Astrocyte of the spinal cord (primary cell): ENCODE results near the gene GALNT18.

ENCODE experiments used
- DNase-seq: peaks from one replicate; pipeline ENCODE4 v3.0.0; 2011; ENCODE audit warnings: low read depth, low spot score
- H3K4me3 ChIP-seq: 2 replicates; pipeline ENCODE4 v1.5.1; 2011; ENCODE audit warnings: low read depth, mild to moderate bottlenecking, low read length, moderate library complexity
- CTCF ChIP-seq: IDR thresholded peaks from 2 replicates; pipeline ENCODE4 v1.5.1; 2012; ENCODE audit warnings: low read depth, mild to moderate bottlenecking, low read length, inconsistent platforms
- in situ Hi-C: cut with HindIII; loops from 2 replicates; pipeline ENCODE4 v1.10.0; 2017; ENCODE audit warnings: low sequenced_read_pairs

GALNT18 gene

DNA sequence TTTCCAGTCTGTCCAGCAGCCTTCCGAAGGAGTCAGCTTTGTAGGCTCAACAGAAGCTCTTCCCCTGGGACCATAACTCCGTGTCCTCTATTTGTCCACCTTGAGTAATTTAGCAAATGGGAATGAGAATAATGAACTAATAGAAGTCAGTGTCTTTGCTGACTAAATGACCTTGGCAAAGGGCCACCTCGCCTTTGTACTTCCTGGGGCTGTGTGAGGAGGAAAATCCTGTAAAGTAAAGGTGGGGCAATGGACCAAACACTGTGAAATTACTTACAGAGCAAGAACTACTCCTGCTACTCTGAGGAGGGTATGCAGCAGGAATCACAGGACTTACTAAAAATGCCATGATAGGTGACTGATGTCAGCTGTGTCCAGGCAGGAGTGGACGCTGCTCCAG, 232.6 kb downstream of the GALNT18 start:
- in situ Hi-C loops = no loop called here
- DNase-seq = no peak
- TF ChIP-seq CTCF = no peak
- H3K4me3 ChIP-seq = no peak overlapping the region

DNA sequence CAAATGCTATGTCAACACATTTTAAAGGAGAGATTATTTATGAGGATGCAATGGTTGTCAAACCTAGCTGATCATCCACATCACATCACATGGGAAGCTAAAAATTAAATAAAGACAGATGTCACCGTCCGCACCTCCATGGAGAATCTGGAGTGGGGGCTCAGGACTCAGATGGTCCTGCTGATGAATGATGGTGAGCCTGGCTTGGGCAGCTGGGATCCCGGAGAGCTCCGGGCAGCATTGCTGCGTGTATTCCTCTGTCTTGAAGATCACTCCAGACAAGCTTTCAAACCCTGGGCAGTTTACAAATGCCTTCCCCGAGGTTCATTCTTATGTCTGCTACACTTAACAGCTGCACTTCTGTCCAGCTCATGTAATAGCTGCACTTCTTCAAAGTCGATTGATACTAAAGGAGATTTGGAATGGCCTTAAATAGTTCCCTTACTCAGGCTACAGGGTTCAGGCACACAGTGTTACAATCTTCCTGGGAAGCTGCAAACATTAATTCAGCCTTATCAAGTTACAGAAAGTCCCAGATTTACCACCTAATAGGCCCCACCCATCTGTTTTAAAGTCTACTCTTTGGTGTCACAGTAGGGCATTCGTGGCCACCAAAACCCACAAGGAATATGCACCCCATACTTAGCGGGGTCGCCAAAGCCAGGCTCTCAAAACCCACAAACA, 234.0 kb downstream of the GALNT18 start:
- in situ Hi-C loops = no loop called here
- no peak for TF ChIP-seq CTCF
- no peak overlapping the region for H3K4me3 ChIP-seq
- no peak for DNase-seq

DNA sequence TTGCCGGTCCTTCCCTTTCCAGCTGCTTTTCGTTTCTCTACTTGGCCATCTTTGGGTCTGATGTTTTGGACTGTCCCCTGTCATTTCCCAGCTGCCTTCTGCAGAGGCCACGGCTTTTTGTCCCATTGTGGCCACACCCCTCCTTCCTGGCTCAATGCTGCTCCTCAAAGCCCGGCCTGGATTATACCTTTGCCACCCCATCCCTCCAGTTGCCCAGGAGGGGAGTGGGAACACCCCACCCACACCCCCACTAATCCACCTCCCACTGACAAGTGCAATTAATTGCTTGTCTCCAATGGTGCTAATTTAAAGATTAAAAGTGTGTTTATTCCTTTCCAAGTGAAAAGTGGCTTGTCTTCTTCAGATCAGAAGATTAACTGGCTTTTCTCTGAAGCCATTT, 234.6 kb downstream of the GALNT18 start:
- no peak for TF ChIP-seq CTCF
- H3K4me3 ChIP-seq = no peak overlapping the region
- DNase-seq = no peak
- in situ Hi-C loops = no loop called here

- no peak for TF ChIP-seq CTCF
- no peak overlapping the region for H3K4me3 ChIP-seq
- in situ Hi-C loops = no loop called here
- DNase-seq = no peak
These were observed 237.0 kb downstream of the GALNT18 start for GRCh38 chr11:11384829-11385228.

- TF ChIP-seq CTCF = no peak
- no peak for DNase-seq
- in situ Hi-C loops = no loop called here
- no peak overlapping the region for H3K4me3 ChIP-seq
These were observed 237.8 kb downstream of the GALNT18 start for GRCh38 chr11:11383995-11384394.

GRCh38 chr11:11382858-11383532, 238.8 kb downstream of the GALNT18 start:
- no peak for DNase-seq
- no peak for TF ChIP-seq CTCF
- H3K4me3 ChIP-seq = no peak overlapping the region
- in situ Hi-C loops = no loop called here
